CD14-positive monocyte (primary cell): ENCODE measurements around the gene TMEM212. TPM values are rescaled to one million over a fixed set of nuclear protein-coding genes. Genes with fewer than 3 reads are reported as not detected.
A peak's percentile ranks its signal among the peaks of the same experiment; 100 is the strongest.

Source experiments
- DNase-seq, 3 donors: peaks; one replicate each; pipeline ENCODE4 v3.0.0-alpha.2; 2011 to 2022
- H2AFZ ChIP-seq: 2 replicates; pipeline ENCODE4 v1.6.0; 2012; ENCODE audit warnings: mild to moderate bottlenecking, low read depth, low read length, inconsistent platforms; ENCODE audit not compliant: insufficient read depth, poor library complexity, severe bottlenecking
- H3K27ac ChIP-seq, 2 donors: 1 replicate in 1 of 2; 2 replicates in 1 of 2; pipeline ENCODE4 v1.5.1; 2012 to 2013; ENCODE audit warnings: low read length in 2 of 2, control low read depth in 1 of 2, inconsistent platforms in 1 of 2, low read depth in 1 of 2, mild to moderate bottlenecking in 1 of 2
- H3K27me3 ChIP-seq, 2 donors: one replicate each; pipeline versions ENCODE4 v1.6.0 to v1.6.1; 2011 to 2013; ENCODE audit warnings: low read length in 2 of 2; ENCODE audit not compliant: control insufficient read depth in 2 of 2, insufficient read depth in 2 of 2
- H3K36me3 ChIP-seq, 2 donors: replicated peaks in 1 of 2; 1 replicate in 1 of 2; 2 replicates in 1 of 2; pipeline versions ENCODE4 v1.5.1 to v1.6.1; 2012 to 2013; ENCODE audit warnings: low read length in 2 of 2, control low read depth in 1 of 2, inconsistent platforms in 1 of 2, mild to moderate bottlenecking in 1 of 2; ENCODE audit not compliant: insufficient read depth in 2 of 2, control insufficient read depth in 1 of 2
- H3K4me1 ChIP-seq, 2 donors: 1 replicate in 1 of 2; 2 replicates in 1 of 2; pipeline versions ENCODE4 v1.5.1 to v1.6.1; 2012 to 2013; ENCODE audit warnings: low read length in 2 of 2, control low read depth in 1 of 2, inconsistent platforms in 1 of 2, mild to moderate bottlenecking in 1 of 2, moderate library complexity in 1 of 2; ENCODE audit not compliant: insufficient read depth in 2 of 2, control insufficient read depth in 1 of 2
- H3K4me2 ChIP-seq: replicated peaks from 2 replicates; pipeline ENCODE3; 2012; ENCODE audit warnings: low read length, moderate library complexity, mild to moderate bottlenecking; ENCODE audit not compliant: poor library complexity, severe bottlenecking; ENCODE audit errors: extremely low read depth
- H3K4me3 ChIP-seq, 3 experiments: fragments of 200-600 bp in 1 of 3; sonication (generic) in 1 of 3; replicated peaks in 1 of 3; 1 replicate in 2 of 3; 2 replicates in 1 of 3; pipeline ENCODE4 v1.5.1; 2011 to 2013; ENCODE audit warnings: low read length in 3 of 3, mild to moderate bottlenecking in 3 of 3, control low read depth in 2 of 3, low read depth in 2 of 3, inconsistent platforms in 1 of 3, moderate library complexity in 1 of 3
- H3K79me2 ChIP-seq: 2 replicates; pipeline ENCODE4 v1.6.0; 2012; ENCODE audit warnings: mild to moderate bottlenecking, control low read depth, inconsistent platforms, low read length, moderate library complexity; ENCODE audit not compliant: insufficient read depth
- H3K9ac ChIP-seq: 2 replicates; pipeline ENCODE4 v1.6.0; 2017; ENCODE audit warnings: low read length, mild to moderate bottlenecking; ENCODE audit not compliant: insufficient read depth, poor library complexity, severe bottlenecking
- H3K9me3 ChIP-seq, 2 donors: replicated peaks in 1 of 2; 1 replicate in 1 of 2; 2 replicates in 1 of 2; pipeline versions ENCODE4 v1.5.1 to v1.6.1; 2012 to 2013; ENCODE audit warnings: low read length in 2 of 2, control low read depth in 1 of 2; ENCODE audit not compliant: control insufficient read depth in 1 of 2, insufficient read depth in 1 of 2
- H4K20me1 ChIP-seq: 2 replicates; pipeline ENCODE4 v1.6.0; 2012; ENCODE audit warnings: mild to moderate bottlenecking, low read length, control low read depth, moderate library complexity; ENCODE audit not compliant: insufficient read depth
- H3K27ac Mint-ChIP-seq, 7 donors: one replicate each; pipeline ENCODE4 v1.8.0; 2020; ENCODE audit warnings: mild to moderate bottlenecking in 7 of 7, mixed read lengths in 7 of 7, moderate library complexity in 6 of 7, inconsistent platforms in 2 of 7
- H3K27me3 Mint-ChIP-seq, 3 donors: one replicate each; pipeline ENCODE4 v1.8.0; 2021 to 2022; ENCODE audit warnings: low read depth in 3 of 3, mild to moderate bottlenecking in 3 of 3, mixed read lengths in 3 of 3, moderate library complexity in 3 of 3, inconsistent platforms in 1 of 3
- H3K36me3 Mint-ChIP-seq, 2 donors: one replicate each; pipeline ENCODE4 v1.8.0; 2020; ENCODE audit warnings: mixed read lengths in 2 of 2, inconsistent platforms in 1 of 2, mild to moderate bottlenecking in 1 of 2
- H3K4me1 Mint-ChIP-seq: one replicate; pipeline ENCODE4 v1.8.0; 2020; ENCODE audit warnings: mild to moderate bottlenecking, mixed read lengths
- H3K4me3 Mint-ChIP-seq, 2 donors: one replicate each; pipeline ENCODE4 v1.8.0; 2020; ENCODE audit warnings: mild to moderate bottlenecking in 2 of 2, mixed read lengths in 2 of 2, moderate library complexity in 1 of 2
- H3K9me3 Mint-ChIP-seq, 7 donors: one replicate each; pipeline ENCODE4 v1.8.0; 2020 to 2022; ENCODE audit warnings: mixed read lengths in 7 of 7, mild to moderate bottlenecking in 6 of 7, moderate library complexity in 6 of 7, inconsistent platforms in 2 of 7
- WGBS: methylation state at CpG from one replicate; pipeline ENCODE4 v1.1.5; 2013; ENCODE audit warnings: missing lambda C conversion rate; ENCODE audit not compliant: insufficient coverage; 5-methylcytosine and 5-hydroxymethylcytosine counted together
- intact Hi-C, 2 donors: fragments of 100-400 bp; cut with micrococcal nuclease; formaldehyde crosslinking; loops; one replicate each; pipeline versions ENCODE4 v1.15.0 to v1.15.1; 2023
- polyA plus RNA-seq, 3 donors: library from polyadenylated mRNA; depleted of rRNA in 1 of 3; unstranded in 2 of 3; stranded (reverse) in 1 of 3; fragments of 300-500 nt in 2 of 3; fragments of >200 nt in 1 of 3; fragmentation: Illumina TruSeq in 2 of 3; gene quantifications; 1 replicate in 2 of 3; 2 replicates in 1 of 3; pipeline ENCODE4 v1.2.3, GENCODE V29; 2012 to 2021
- TF ChIP-seq, protein P1 (sequence below): fragments of 200-600 bp; IDR thresholded peaks from one replicate; pipeline ENCODE4 v1.8.0; 2022; ENCODE audit warnings: antibody characterized with exemption, mild to moderate bottlenecking

TMEM212 gene
- polyA plus RNA-seq, 3 donors, result not detected

DNA sequence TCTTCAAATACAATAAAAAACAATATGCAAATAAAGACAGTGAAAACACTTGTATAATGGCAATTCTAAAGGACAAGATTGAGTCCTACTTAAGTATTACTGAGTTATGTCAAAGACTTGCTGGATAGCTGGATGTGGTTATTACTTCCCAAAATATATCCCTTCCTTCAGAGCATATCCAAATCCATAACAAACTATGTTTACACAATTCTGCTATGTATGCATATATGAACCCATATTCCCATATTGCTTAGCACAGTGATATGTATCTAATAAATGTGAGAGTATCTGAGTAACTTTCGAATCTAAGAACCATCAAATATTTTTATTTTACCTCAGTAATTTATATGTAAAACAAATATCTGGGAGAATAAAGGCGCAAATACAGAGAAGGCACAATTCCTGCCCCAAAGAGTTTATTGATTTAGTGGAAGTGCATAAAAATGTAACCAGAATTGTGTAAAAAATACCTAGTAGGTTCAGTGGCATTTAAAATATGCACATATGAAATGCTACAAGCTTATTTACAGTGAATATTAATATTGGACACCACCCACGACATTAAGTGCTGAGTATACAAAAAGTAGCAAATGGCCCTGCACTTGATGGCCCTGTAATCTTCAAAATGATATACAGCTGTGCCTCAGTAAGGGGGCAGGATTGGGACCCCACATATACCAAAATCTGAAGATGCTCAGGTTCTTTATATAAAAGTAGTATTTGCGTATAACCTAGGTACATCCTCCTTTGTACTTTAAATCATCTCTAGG, 37.1 kb downstream of the TMEM212 start:
- peaks cover 14% of the 10 kb centered on the region for H3K4me1 Mint-ChIP-seq
- intact Hi-C loops, result no loop called here
- DNase-seq, result no peak
- Histone ChIP-seq H3K27ac (no peak overlapping the region), H2AFZ (no peak overlapping the region), H3K4me3 (no peak overlapping the region), H3K79me2 (no peaks in the 10 kb centered on the region), H3K9ac (no peak overlapping the region), H3K9me3 (no peaks in the 10 kb centered on the region), H4K20me1 (no peaks in the 10 kb centered on the region), H3K27me3 (no peaks in the 10 kb centered on the region), H3K36me3 (no peaks in the 10 kb centered on the region), H3K4me2 (no peak overlapping the region), H3K4me1 (peaks cover 4 to 8% of the 10 kb centered on the region in 2 donors)
- no peaks in the 10 kb centered on the region for H3K36me3 Mint-ChIP-seq
- TF ChIP-seq, protein P1, sequence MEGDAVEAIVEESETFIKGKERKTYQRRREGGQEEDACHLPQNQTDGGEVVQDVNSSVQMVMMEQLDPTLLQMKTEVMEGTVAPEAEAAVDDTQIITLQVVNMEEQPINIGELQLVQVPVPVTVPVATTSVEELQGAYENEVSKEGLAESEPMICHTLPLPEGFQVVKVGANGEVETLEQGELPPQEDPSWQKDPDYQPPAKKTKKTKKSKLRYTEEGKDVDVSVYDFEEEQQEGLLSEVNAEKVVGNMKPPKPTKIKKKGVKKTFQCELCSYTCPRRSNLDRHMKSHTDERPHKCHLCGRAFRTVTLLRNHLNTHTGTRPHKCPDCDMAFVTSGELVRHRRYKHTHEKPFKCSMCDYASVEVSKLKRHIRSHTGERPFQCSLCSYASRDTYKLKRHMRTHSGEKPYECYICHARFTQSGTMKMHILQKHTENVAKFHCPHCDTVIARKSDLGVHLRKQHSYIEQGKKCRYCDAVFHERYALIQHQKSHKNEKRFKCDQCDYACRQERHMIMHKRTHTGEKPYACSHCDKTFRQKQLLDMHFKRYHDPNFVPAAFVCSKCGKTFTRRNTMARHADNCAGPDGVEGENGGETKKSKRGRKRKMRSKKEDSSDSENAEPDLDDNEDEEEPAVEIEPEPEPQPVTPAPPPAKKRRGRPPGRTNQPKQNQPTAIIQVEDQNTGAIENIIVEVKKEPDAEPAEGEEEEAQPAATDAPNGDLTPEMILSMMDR, result no peak
- H3K9me3 Mint-ChIP-seq, result no peaks in the 10 kb centered on the region
- peaks cover 0 to 2% (median 0%) of the 10 kb centered on the region in 3 donors for H3K27me3 Mint-ChIP-seq
- H3K4me3 Mint-ChIP-seq, result no peak overlapping the region
- no peak overlapping the region for H3K27ac Mint-ChIP-seq
- 83% methylated on average over 1 of the region's 4 CpGs for WGBS

DNA sequence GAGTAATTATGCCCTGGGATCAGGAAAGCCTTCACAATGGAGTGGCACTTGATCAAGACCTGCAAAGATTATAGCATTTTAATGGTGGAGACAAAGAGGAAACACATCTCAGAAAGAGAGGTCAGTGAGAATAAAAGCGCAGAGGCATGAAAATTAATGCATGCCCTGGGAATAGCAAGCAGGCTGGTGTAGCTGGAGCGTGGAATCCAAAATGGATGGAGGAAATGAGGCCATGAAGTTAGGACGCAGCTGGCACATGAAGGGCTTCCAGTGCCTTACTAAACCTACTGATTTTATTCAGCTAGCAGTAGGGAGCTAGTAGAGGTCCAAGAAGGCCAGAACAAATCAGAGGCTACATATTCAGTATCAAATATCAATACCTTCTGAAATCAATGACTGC, 38.1 kb downstream of the TMEM212 start:
- Mint-ChIP-seq H3K27ac (peak overlapping the region in 1 of 7 donors; percentile 8), H3K36me3 (no peaks in the 10 kb centered on the region), H3K9me3 (no peaks in the 10 kb centered on the region), H3K4me3 (no peak overlapping the region), H3K27me3 (peaks cover 0 to 2% (median 0%) of the 10 kb centered on the region in 3 donors), H3K4me1 (peaks cover 14% of the 10 kb centered on the region)
- Histone ChIP-seq H3K4me2 (no peak overlapping the region), H3K27me3 (no peaks in the 10 kb centered on the region), H3K9ac (no peak overlapping the region), H2AFZ (no peak overlapping the region), H3K36me3 (no peaks in the 10 kb centered on the region), H3K9me3 (no peaks in the 10 kb centered on the region), H3K79me2 (no peaks in the 10 kb centered on the region), H3K4me3 (no peak overlapping the region), H4K20me1 (no peaks in the 10 kb centered on the region), H3K27ac (no peak overlapping the region), H3K4me1 (peaks cover 4 to 8% of the 10 kb centered on the region in 2 donors)
- intact Hi-C loops, result no loop called here
- WGBS, result 92% methylated on average over 2 of the region's 3 CpGs
- DNase-seq, result no peak
- TF ChIP-seq, protein P1, result no peak
